Activated T-cell treated with anti-CD3 and anti-CD28 coated beads, Interleukin-2, amount 50 U/mL, for 4 hours (primary cell): ENCODE measurements around the gene PCBD2. TPM values are rescaled to one million over a fixed set of nuclear protein-coding genes. Genes with fewer than 3 reads are reported as not detected.
A peak's percentile ranks its signal among the peaks of the same experiment; 100 is the strongest.
"Not testable (repeated sequence)": the region's sequence is repeated elsewhere in the genome, so short reads cannot be mapped to it uniquely, and the experiment has no call there.

ENCODE experiments used
- ATAC-seq, 2 donors: fragments of 200-7000 bp; cut with Tn5 transposase; one replicate each; pipeline ENCODE4 v1.10.0; 2021
- DNase-seq: peaks from one replicate; pipeline ENCODE4 v3.0.0-alpha.2; 2020
- H3K27me3 Mint-ChIP-seq: one replicate; pipeline ENCODE4 v1.8.0; 2021; ENCODE audit warnings: low read depth, mixed read lengths
- H3K36me3 Mint-ChIP-seq: one replicate; pipeline ENCODE4 v1.8.0; 2022; ENCODE audit warnings: mixed read lengths; ENCODE audit not compliant: insufficient read depth
- H3K4me1 Mint-ChIP-seq: one replicate; pipeline ENCODE4 v1.8.0; 2021; ENCODE audit warnings: low read depth, mixed read lengths
- H3K4me3 Mint-ChIP-seq: one replicate; pipeline ENCODE4 v1.8.0; 2021; ENCODE audit warnings: mild to moderate bottlenecking, moderate library complexity, mixed read lengths
- H3K9me3 Mint-ChIP-seq: one replicate; pipeline ENCODE4 v1.8.0; 2021; ENCODE audit warnings: mixed read lengths
- total RNA-seq, 3 donors: library from RNA; stranded (reverse); gene quantifications; one replicate each; pipeline ENCODE4 v1.2.1, GENCODE V29; 2021

PCBD2 gene
- total RNA-seq, 3 donors from 2014 or later: 5.5 to 8.0 (median 6.6) TPM

DNA sequence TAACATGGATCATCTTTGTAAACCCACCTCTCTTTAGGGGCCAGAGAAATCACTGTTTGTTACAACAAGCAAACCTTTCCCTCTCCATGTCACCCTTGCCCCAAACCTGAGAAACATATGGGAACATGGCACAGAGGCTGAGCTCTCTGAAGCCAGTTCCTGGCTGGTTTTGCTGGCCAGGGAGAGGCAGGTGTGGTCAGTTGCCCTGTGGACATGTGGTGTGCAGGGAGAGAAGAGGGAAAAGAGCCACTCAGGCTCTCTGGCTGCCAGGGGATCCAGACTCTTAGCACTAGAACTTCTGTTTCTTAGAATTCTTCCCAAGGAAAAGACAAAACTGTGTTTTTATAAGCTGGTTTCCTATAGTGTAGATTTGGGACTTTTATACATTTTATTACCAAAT, 58.2 kb downstream of the PCBD2 start:
- H3K4me1 Mint-ChIP-seq: peaks cover 28% of the 10 kb centered on the region
- H3K36me3 Mint-ChIP-seq: peaks cover 5% of the 10 kb centered on the region
- H3K9me3 Mint-ChIP-seq: no peaks in the 10 kb centered on the region
- DNase-seq (no peak), ATAC-seq (no peak)
- no peaks in the 10 kb centered on the region for H3K27me3 Mint-ChIP-seq
- H3K4me3 Mint-ChIP-seq: no peak overlapping the region

DNA sequence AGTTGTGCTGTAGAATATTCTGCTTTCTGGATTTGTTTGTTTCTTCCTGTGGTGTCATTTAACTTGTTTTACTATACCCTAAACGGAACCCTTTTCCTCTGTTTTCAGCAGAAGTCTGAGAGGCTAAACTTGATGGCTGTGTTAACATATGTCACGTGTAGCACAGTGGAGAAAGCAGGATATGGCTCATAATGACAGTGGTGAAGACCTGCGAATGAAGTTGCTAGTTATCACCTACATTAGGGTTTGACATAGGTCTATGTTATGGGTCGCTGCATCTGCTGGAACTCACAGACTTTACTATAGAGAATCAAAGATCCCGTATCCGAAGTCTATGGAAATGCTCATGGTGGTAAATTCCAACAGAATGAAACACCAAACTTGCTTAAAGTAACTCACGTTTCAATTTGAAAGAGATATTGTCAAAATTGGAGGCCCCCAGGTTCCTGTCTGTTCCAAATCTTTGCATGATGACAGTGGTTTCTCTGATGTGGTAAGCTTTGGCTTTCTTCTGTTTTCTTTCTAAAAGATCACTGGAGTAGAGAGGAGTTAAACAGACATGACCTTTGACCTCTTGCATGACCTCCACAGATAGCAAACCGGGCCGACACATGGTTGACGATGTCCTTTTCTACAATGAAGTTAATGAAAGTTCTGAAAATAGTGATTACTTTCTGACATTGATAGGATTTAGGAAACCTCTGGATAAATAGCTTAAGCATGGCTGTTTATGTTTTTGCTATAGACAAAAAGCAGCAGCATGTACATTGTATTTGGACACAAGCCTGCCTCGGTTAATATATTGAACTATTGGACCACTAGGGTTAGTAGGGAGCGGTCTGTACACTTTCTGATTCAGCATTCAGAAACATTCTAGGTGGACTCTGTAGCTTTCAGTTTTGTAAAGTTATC, 59.7 kb downstream of the PCBD2 start:
- DNase-seq (no peak), ATAC-seq (peak; percentile 80 to 88)
- peaks cover 26% of the 10 kb centered on the region for H3K4me1 Mint-ChIP-seq
- peaks cover 9% of the 10 kb centered on the region for H3K36me3 Mint-ChIP-seq
- H3K9me3 Mint-ChIP-seq: no peaks in the 10 kb centered on the region
- H3K4me3 Mint-ChIP-seq: peak overlapping the region; percentile 51
- no peaks in the 10 kb centered on the region for H3K27me3 Mint-ChIP-seq

- Mint-ChIP-seq H3K27me3 (no peaks in the 10 kb centered on the region), H3K9me3 (no peaks in the 10 kb centered on the region), H3K4me3 (no peak overlapping the region), H3K36me3 (peaks cover 11% of the 10 kb centered on the region), H3K4me1 (peaks cover 26% of the 10 kb centered on the region)
- ATAC-seq: peak; percentile 32 to 34
- no peak for DNase-seq
Observed at GRCh38 chr5:134965271-134965825, 60.4 kb downstream of the PCBD2 start.

DNA sequence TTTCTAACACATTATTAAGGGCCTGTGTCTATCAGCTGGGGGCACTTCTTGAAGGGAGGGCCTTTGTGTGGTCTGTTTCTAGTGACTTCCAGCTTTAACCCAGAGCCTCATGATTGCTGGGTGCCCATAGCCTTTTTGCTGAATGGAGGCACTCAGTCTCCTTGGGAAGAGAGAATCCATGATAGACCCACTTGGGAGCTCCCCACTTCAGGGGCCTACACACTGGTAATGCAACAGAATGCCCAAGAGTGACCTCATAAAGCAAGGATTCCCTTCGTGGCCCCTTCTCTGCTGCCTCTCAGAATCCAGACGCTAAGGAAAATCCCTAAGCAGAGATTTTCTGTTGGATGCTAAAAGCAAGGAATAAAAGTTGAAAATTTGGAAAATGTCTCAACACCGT, 62.7 kb downstream of the PCBD2 start, which contains the start of gene CATSPER3:
Gene CATSPER3, plus strand, starts transcription at position 301 of the 400 bp plus-strand sequence. Its CDS starts 85 bp downstream, at position 386.
- ATAC-seq (no peak), DNase-seq (no peak)
- Mint-ChIP-seq H3K9me3 (no peaks in the 10 kb centered on the region), H3K27me3 (no peaks in the 10 kb centered on the region), H3K36me3 (peaks cover 14% of the 10 kb centered on the region), H3K4me1 (peaks cover 26% of the 10 kb centered on the region), H3K4me3 (no peak within 1 kb of the TSS)

DNA sequence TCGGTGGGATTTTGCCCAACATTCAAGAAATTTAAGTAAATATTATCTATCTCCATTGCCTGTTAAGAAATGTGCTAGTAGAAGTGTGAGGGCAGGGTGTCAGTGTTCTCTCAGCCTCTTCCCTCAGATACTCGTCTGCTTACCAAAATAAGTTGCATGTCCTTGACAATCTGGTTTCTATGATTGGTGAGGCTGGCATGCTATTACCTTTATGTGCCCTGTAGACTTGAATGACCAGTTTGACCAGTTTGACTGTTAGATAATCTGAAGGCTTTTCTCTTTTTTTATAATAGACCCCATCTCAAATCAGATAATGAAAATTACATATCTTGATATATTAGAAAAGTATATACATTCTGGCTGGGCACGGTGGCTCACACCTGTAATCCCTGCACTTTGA, 63.1 kb downstream of the PCBD2 start:
- DNase-seq: no peak
- no peak overlapping the region for H3K4me3 Mint-ChIP-seq
- H3K4me1 Mint-ChIP-seq: peaks cover 26% of the 10 kb centered on the region
- H3K36me3 Mint-ChIP-seq: peaks cover 15% of the 10 kb centered on the region
- H3K27me3 Mint-ChIP-seq: no peaks in the 10 kb centered on the region
- no peak for ATAC-seq
- H3K9me3 Mint-ChIP-seq: no peaks in the 10 kb centered on the region

DNA sequence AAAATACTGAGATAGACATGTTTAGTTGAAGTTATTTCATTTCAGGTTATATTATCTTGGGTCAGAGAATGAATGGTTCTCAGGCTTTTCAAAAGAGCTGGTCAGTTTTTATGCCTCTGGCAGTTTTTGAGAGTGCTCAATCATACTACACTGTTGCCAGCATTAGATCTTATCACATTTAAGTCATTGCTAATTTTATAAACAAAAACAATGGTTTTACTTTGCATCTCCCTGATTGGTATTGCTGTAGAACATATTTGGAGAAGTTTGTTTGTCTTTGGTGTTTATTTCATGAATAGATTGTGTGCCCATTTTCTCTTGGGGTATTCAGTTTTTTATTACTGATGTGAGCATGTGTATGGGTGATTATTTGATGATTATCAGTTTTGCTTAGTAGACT, 64.2 kb downstream of the PCBD2 start:
- ATAC-seq (no peak), DNase-seq (no peak)
- H3K4me1 Mint-ChIP-seq: peaks cover 18% of the 10 kb centered on the region
- no peaks in the 10 kb centered on the region for H3K9me3 Mint-ChIP-seq
- peaks cover 16% of the 10 kb centered on the region for H3K36me3 Mint-ChIP-seq
- no peaks in the 10 kb centered on the region for H3K27me3 Mint-ChIP-seq
- no peak overlapping the region for H3K4me3 Mint-ChIP-seq

GRCh38 chr5:134975078-134975715, 70.3 kb downstream of the PCBD2 start:
- ATAC-seq (no peak), DNase-seq (no peak)
- Mint-ChIP-seq H3K27me3 (no peaks in the 10 kb centered on the region), H3K9me3 (peaks cover 16% of the 10 kb centered on the region), H3K4me3 (no peak overlapping the region), H3K36me3 (peaks cover 28% of the 10 kb centered on the region), H3K4me1 (no peaks in the 10 kb centered on the region)

DNA sequence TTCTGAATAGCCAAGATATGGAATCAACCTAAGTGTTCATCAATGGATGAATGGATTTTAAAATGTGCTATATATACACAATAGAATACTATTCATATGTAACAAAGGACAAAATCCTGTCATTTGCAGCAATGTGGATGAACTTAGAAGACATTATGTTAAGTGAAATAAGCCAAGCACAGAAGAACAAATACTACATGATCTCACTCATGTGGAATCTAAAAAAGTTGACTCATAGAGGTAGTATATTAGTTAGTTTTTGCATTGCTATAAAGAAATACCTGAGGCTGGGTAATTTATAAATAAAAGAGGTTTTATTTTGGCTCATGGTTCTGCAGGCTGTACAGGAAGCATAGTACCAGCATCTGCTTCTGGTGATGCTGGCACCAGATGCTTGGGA, 70.9 kb downstream of the PCBD2 start:
- Mint-ChIP-seq H3K9me3 (peaks cover 16% of the 10 kb centered on the region), H3K4me1 (no peaks in the 10 kb centered on the region), H3K36me3 (peaks cover 28% of the 10 kb centered on the region), H3K4me3 (no peak overlapping the region), H3K27me3 (no peaks in the 10 kb centered on the region)
- no peak for ATAC-seq
- DNase-seq: no peak

GRCh38 chr5:134976841-134977240, 71.9 kb downstream of the PCBD2 start:
- DNase-seq (no peak), ATAC-seq (no peak)
- Mint-ChIP-seq H3K27me3 (no peaks in the 10 kb centered on the region), H3K4me3 (no peak overlapping the region), H3K4me1 (no peaks in the 10 kb centered on the region), H3K9me3 (peaks cover 21% of the 10 kb centered on the region), H3K36me3 (peaks cover 27% of the 10 kb centered on the region)

DNA sequence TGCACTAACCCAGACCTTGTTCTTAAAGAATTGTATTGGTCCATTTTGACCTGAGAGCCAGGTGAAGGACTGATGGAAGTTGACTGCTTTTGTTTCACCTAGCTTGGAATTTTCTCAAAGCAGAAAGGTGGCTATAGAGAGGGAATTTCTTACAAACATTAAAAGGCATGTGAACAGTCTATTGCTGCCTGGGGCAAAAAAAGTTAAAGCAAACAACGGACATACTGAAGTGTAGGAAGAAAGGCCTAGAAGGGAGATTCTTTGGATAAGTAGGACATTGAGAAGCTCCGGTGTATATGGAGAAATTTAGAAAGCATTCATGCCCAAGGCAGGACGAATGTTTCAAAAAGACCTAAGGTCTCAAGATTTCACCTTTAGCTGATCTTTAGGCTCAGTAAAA, 74.5 kb downstream of the PCBD2 start:
- no peak for DNase-seq
- no peak for ATAC-seq
- Mint-ChIP-seq H3K9me3 (peaks cover 41% of the 10 kb centered on the region), H3K27me3 (peaks cover 4% of the 10 kb centered on the region), H3K36me3 (peaks cover 29% of the 10 kb centered on the region), H3K4me3 (no peak overlapping the region), H3K4me1 (no peaks in the 10 kb centered on the region)

- H3K27me3 Mint-ChIP-seq: peaks cover 4% of the 10 kb centered on the region
- peaks cover 38% of the 10 kb centered on the region for H3K9me3 Mint-ChIP-seq
- DNase-seq: no peak
- H3K4me3 Mint-ChIP-seq: no peak overlapping the region
- peaks cover 16% of the 10 kb centered on the region for H3K36me3 Mint-ChIP-seq
- no peaks in the 10 kb centered on the region for H3K4me1 Mint-ChIP-seq
- no peak for ATAC-seq
Observed at GRCh38 chr5:134982230-134982629, 77.3 kb downstream of the PCBD2 start.

GRCh38 chr5:134989266-134989830, 84.4 kb downstream of the PCBD2 start:
- Mint-ChIP-seq H3K4me3 (no peak overlapping the region), H3K27me3 (peaks cover under 1% of the 10 kb centered on the region), H3K9me3 (no peaks in the 10 kb centered on the region), H3K36me3 (no peaks in the 10 kb centered on the region), H3K4me1 (no peaks in the 10 kb centered on the region)
- ATAC-seq (no peak), DNase-seq (no peak)

- H3K36me3 Mint-ChIP-seq, H3K9me3 Mint-ChIP-seq, DNase-seq, H3K4me1 Mint-ChIP-seq, H3K4me3 Mint-ChIP-seq, ATAC-seq, H3K27me3 Mint-ChIP-seq: not testable (repeated sequence)
Observed at GRCh38 chr5:134990183-134990582, 85.3 kb downstream of the PCBD2 start.

DNA sequence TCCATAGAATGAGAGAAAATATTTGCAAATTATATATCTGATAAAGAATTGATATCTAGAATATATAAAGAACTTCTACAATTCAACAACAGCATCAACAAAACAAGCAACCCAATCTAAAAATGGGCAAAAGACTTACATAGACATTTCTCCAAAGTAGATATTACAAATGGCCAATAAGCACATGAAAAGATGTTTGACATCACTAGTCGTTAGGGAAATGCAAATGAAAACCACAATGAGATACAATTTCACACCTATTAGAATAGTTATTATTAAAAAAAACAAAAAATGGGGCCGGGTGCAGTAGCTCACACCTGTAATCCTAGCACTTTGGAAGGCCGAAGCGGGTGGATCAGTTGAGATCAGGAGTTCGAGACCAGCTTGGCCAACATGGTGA, 87.2 kb downstream of the PCBD2 start:
- H3K9me3 Mint-ChIP-seq: no peaks in the 10 kb centered on the region

More for the DNA sequence above, 87.2 kb downstream of the PCBD2 start:
- no peaks in the 10 kb centered on the region for H3K36me3 Mint-ChIP-seq
- H3K4me1 Mint-ChIP-seq: no peaks in the 10 kb centered on the region
- no peak for ATAC-seq
- H3K4me3 Mint-ChIP-seq: no peak overlapping the region
- no peak for DNase-seq
- no peaks in the 10 kb centered on the region for H3K27me3 Mint-ChIP-seq
